ENCODE measurements around the gene PMVK.
A peak's percentile ranks its signal among the peaks of the same experiment; 100 is the strongest.
"Not testable (repeated sequence)": the region's sequence is repeated elsewhere in the genome, so short reads cannot be mapped to it uniquely, and the experiment has no call there.

PMVK gene

GRCh38 chr1:154936555-154937084 is at the start of gene PMVK:
TSS of gene PMVK (minus strand) at chr1:154936719. CDS start at chr1:154936685, 34 bp downstream.
- DNase-seq (ENCODE audit: low read depth in 3 of 3), result peak; percentile 87 to 94 (median 94)

GRCh38 chr1:154983776-154984466 is 47.4 kb upstream of the PMVK start:
- DNase-seq (ENCODE audit: low read depth in 3 of 3), result no peak

GRCh38 chr1:154982897-154983648 is 46.6 kb upstream of the PMVK start, which contains the start of gene FLAD1:
TSS of gene FLAD1 (plus strand) at chr1:154983344. CDS start at chr1:154983695, 351 bp downstream.
- peak; percentile 90 to 96 (median 96) for DNase-seq (ENCODE audit: low read depth in 3 of 3)

GRCh38 chr1:154982341-154982740 is 45.8 kb upstream of the PMVK start:
- DNase-seq (ENCODE audit: low read depth in 3 of 3), result no peak

GRCh38 chr1:154978360-154978759 is 41.8 kb upstream of the PMVK start:
- no peak for DNase-seq (ENCODE audit: low read depth in 3 of 3)

- not testable (repeated sequence) for DNase-seq (ENCODE audit: low read depth in 3 of 3)
These were observed 41.2 kb upstream of the PMVK start for GRCh38 chr1:154977762-154978161.

GRCh38 chr1:154975409-154976059 is 39.0 kb upstream of the PMVK start:
- peak in 2 of 3 experiments; percentile 30 to 70 for DNase-seq (ENCODE audit: low read depth in 3 of 3)

- DNase-seq (ENCODE audit: low read depth in 3 of 3), result peak; percentile 86 to 93 (median 92)
These were observed 38.4 kb upstream of the PMVK start for GRCh38 chr1:154974808-154975408.

GRCh38 chr1:154974102-154974807 is 37.7 kb upstream of the PMVK start, which contains the start of gene CKS1B:
TSS of gene CKS1B (plus strand) at chr1:154974681. CDS start at chr1:154974746, 65 bp downstream.
- DNase-seq (ENCODE audit: low read depth in 3 of 3), result peak; percentile 88 to 95 (median 92)

- DNase-seq (ENCODE audit: low read depth in 3 of 3), result peak; percentile 80 to 96 (median 87)
These were observed 37.0 kb upstream of the PMVK start for GRCh38 chr1:154973344-154974101.

- DNase-seq (ENCODE audit: low read depth in 3 of 3), result no peak
These were observed 36.2 kb upstream of the PMVK start for GRCh38 chr1:154972517-154973343.

- no peak for DNase-seq (ENCODE audit: low read depth in 3 of 3)
These were observed 35.6 kb upstream of the PMVK start for GRCh38 chr1:154972213-154972516.

GRCh38 chr1:154971341-154971998 is 35.0 kb upstream of the PMVK start:
- no peak for DNase-seq (ENCODE audit: low read depth in 3 of 3)

GRCh38 chr1:154970631-154971340 is 34.3 kb upstream of the PMVK start, which contains the start of gene SHC1:
TSS of gene SHC1 (minus strand) at chr1:154970747. CDS start at chr1:154970526, 221 bp downstream.
- DNase-seq (ENCODE audit: low read depth in 3 of 3), result peak in 1 of 3 experiments; percentile 55

GRCh38 chr1:154969860-154970452 is 33.4 kb upstream of the PMVK start:
- DNase-seq (ENCODE audit: low read depth in 3 of 3), result no peak

- DNase-seq (ENCODE audit: low read depth in 3 of 3), result no peak
These were observed 32.7 kb upstream of the PMVK start for GRCh38 chr1:154969246-154969645.

GRCh38 chr1:154968731-154969130 is 32.2 kb upstream of the PMVK start:
- DNase-seq (ENCODE audit: low read depth in 3 of 3), result no peak
